Panc1 (cell line): ENCODE measurements around the gene ERICH4. TPM values are rescaled to one million over a fixed set of nuclear protein-coding genes. Genes with fewer than 3 reads are reported as not detected.

ENCODE experiments used
- ATAC-seq: fragments of 200-7000 bp; cut with Tn5 transposase; 2 replicates; pipeline ENCODE4 v1.9.1; 2020; ENCODE audit warnings: mild to moderate bottlenecking, moderate library complexity
- BruUV-seq: library from RNA; stranded (reverse); fragments of 400-500 nt; replicated peaks from 2 replicates; lab custom pipeline; 2021; lab: Mats Ljungman, UMichigan
- CTCF ChIA-PET: fragments of 300-600 bp; sonication (Branson Sonifier 250); formaldehyde crosslinking; loops from one replicate; lab custom pipeline; 2022; ENCODE audit warnings: antibody characterized with exemption; lab: Charles Lee
- POLR2A ChIA-PET: fragments of 300-600 bp; sonication (Branson Sonifier 250); formaldehyde crosslinking; loops from one replicate; lab custom pipeline; 2022; ENCODE audit warnings: antibody characterized with exemption; lab: Charles Lee
- DNase-seq: peaks from one replicate; pipeline ENCODE4 v3.0.0-alpha.2; 2010; ENCODE audit warnings: low read depth, low spot score
- H3K27ac ChIP-seq: 2 replicates; pipeline ENCODE4 v1.5.1; 2011; ENCODE audit warnings: mild to moderate bottlenecking, low read length, inconsistent platforms
- H3K27me3 ChIP-seq: fragments of 200-500 bp; sonication (Bioruptor generic); 2 replicates; pipeline ENCODE4 v1.6.0; 2014; ENCODE audit warnings: low read length, inconsistent platforms; ENCODE audit not compliant: control insufficient read depth, insufficient read depth
- H3K36me3 ChIP-seq: fragments of 200-500 bp; sonication (Bioruptor generic); 2 replicates; pipeline ENCODE4 v1.5.1; 2014; ENCODE audit warnings: inconsistent platforms, mild to moderate bottlenecking, low read length, moderate library complexity; ENCODE audit not compliant: control insufficient read depth, insufficient read depth
- H3K4me1 ChIP-seq: 2 replicates; pipeline ENCODE4 v1.5.1; 2011; ENCODE audit warnings: inconsistent platforms, mild to moderate bottlenecking, low read length, moderate library complexity; ENCODE audit not compliant: control insufficient read depth, insufficient read depth
- H3K4me3 ChIP-seq, 2 experiments: 2 replicates each; pipeline ENCODE4 v1.5.1; 2011 to 2012; ENCODE audit warnings: low read depth in 2 of 2, low read length in 2 of 2, mild to moderate bottlenecking in 2 of 2, inconsistent platforms in 1 of 2, moderate library complexity in 1 of 2
- H3K9me3 ChIP-seq: fragments of 200-500 bp; sonication (Bioruptor generic); 2 replicates; pipeline ENCODE4 v1.5.1; 2014; ENCODE audit warnings: low read depth, mild to moderate bottlenecking, inconsistent platforms, low read length, moderate library complexity; ENCODE audit not compliant: control insufficient read depth, insufficient read depth
- CTCF ChIP-seq: fragments of 450-650 bp; IDR thresholded peaks from 2 replicates; pipeline ENCODE4 v1.5.1; 2017; ENCODE audit warnings: mild to moderate bottlenecking
- POLR2AphosphoS5 ChIP-seq: IDR thresholded peaks from 2 replicates; pipeline ENCODE4 v1.6.1; 2012; ENCODE audit warnings: mild to moderate bottlenecking, low read depth, low read length, moderate library complexity
- REST ChIP-seq, 2 experiments: IDR thresholded peaks; 2 replicates each; pipeline ENCODE4 v1.6.1; 2011 to 2012; ENCODE audit warnings: low read depth in 2 of 2, control low read depth in 1 of 2, low read length in 1 of 2, mild to moderate bottlenecking in 1 of 2, moderate library complexity in 1 of 2; ENCODE audit not compliant: insufficient read depth in 1 of 2
- SIN3A ChIP-seq: IDR thresholded peaks from 2 replicates; pipeline ENCODE4 v1.6.1; 2012; ENCODE audit warnings: low read depth, mild to moderate bottlenecking, low read length, moderate library complexity, borderline replicate concordance; ENCODE audit not compliant: insufficient read depth
- TCF7L2 ChIP-seq: IDR thresholded peaks from 2 replicates; pipeline ENCODE4 v1.6.1; 2011; ENCODE audit warnings: mild to moderate bottlenecking, low read depth, low read length, inconsistent platforms
- in situ Hi-C: cut with HindIII; loops from 2 replicates; pipeline ENCODE4 v1.10.0; 2016; ENCODE audit warnings: low sequenced_read_pairs, low pct_unique_long_range_greater_than_20kb
- intact Hi-C: fragments of 100-400 bp; cut with micrococcal nuclease; formaldehyde crosslinking; loops from one replicate; pipeline ENCODE4 v1.10.0; 2022; ENCODE audit not compliant: unreplicated experiment
- total RNA-seq: library from RNA; stranded (reverse); gene quantifications from one replicate; pipeline ENCODE4 v1.2.1, GENCODE V29; 2021; ENCODE audit not compliant: unreplicated experiment

The ERICH4 gene
- total RNA-seq, 1 experiment from 2014 or later = not detected

GRCh38 chr19:41441321-41441945 lies 1.5 kb upstream of the ERICH4 start:
- ATAC-seq (no peak), DNase-seq (no peak)
- Histone ChIP-seq H3K4me1 (peaks cover 5% of the 10 kb centered on the region; the same call in 1 of the 2 replicates), H3K27me3 (no peaks in the 10 kb centered on the region), H3K36me3 (no peaks in the 10 kb centered on the region; the same call in 1 of the 2 replicates), H3K9me3 (no peaks in the 10 kb centered on the region), H3K4me3 (no peak overlapping the region), H3K27ac (no peak overlapping the region)
- POLR2A ChIA-PET = interaction anchor here (0.7 kb wide), 1 partner anchor 264 kb away, joined by 3 read pairs; no protein-coding TSS in a partner anchor
- BruUV-seq = no TSS peak
- in situ Hi-C loops (no loop called here), intact Hi-C loops (no loop called here)
- TF ChIP-seq POLR2AphosphoS5 (no peak), CTCF (no peak), TCF7L2 (no peak), REST (IDR thresholded peaks at IDR 0.05; ENCODE audit: insufficient read depth in 1 of 2, low read depth in 2 of 2, low read length in 1 of 2) (no peak), SIN3A (no peak)
- CTCF ChIA-PET = interaction anchor here (0.5 kb wide), 1 partner anchor 34 kb away, joined by 4 read pairs; no protein-coding TSS in a partner anchor

GRCh38 chr19:41443813-41444455 lies 978 bp downstream of the ERICH4 start:
- Histone ChIP-seq H3K27me3 (no peaks in the 10 kb centered on the region), H3K4me3 (no peak overlapping the region), H3K27ac (no peak overlapping the region), H3K36me3 (no peaks in the 10 kb centered on the region; the same call in 1 of the 2 replicates), H3K9me3 (no peaks in the 10 kb centered on the region), H3K4me1 (peaks cover 1% of the 10 kb centered on the region; the same call in 1 of the 2 replicates)
- in situ Hi-C loops = no loop called here
- no peak for DNase-seq
- intact Hi-C loops = no loop called here
- ChIA-PET CTCF (no interaction called here), POLR2A (no interaction called here)
- BruUV-seq = no TSS peak
- TF ChIP-seq SIN3A = no peak
- TF ChIP-seq REST (IDR thresholded peaks at IDR 0.05; ENCODE audit: insufficient read depth in 1 of 2, low read depth in 2 of 2, low read length in 1 of 2) = no peak
- no peak for TF ChIP-seq TCF7L2
- TF ChIP-seq CTCF = no peak
- no peak for ATAC-seq
